K562 (cell line): ENCODE results near the gene SOSTDC1. TPM values are rescaled to one million over a fixed set of nuclear protein-coding genes. Genes with fewer than 3 reads are reported as not detected.

ENCODE experiments used
- ATF3 ChIP-seq, 2 experiments: fragments of 450-650 bp in 1 of 2; sonication (generic) in 1 of 2; formaldehyde crosslinking in 1 of 2; IDR thresholded peaks in 1 of 2; conservative IDR thresholded peaks in 1 of 2; 2 replicates each; pipeline versions ENCODE4 v1.6.1 to v1.8.1; 2016 to 2023; ENCODE audit warnings: mild to moderate bottlenecking in 2 of 2, moderate library complexity in 2 of 2, inconsistent platforms in 1 of 2, missing genetic modification reagents in 1 of 2
- CBX5 ChIP-seq: IDR thresholded peaks from 2 replicates; pipeline ENCODE4 v1.6.1; 2014; ENCODE audit warnings: low read depth, borderline replicate concordance
- ELF1 ChIP-seq: fragments of 200-800 bp; sonication (Bioruptor generic); IDR thresholded peaks from 2 replicates; pipeline ENCODE4 v1.6.1; 2016; ENCODE audit warnings: missing genetic modification characterization, missing compliant biosample characterization
- ELF4 ChIP-seq: fragments of 450-650 bp; formaldehyde crosslinking; IDR thresholded peaks from 2 replicates; pipeline ENCODE4 v1.4.0; 2022; ENCODE audit warnings: missing genetic modification characterization
- JUNB ChIP-seq: fragments of 450-650 bp; formaldehyde crosslinking; conservative IDR thresholded peaks from 2 replicates; pipeline ENCODE4 v1.4.0; 2020; ENCODE audit warnings: mild to moderate bottlenecking
- KDM4B ChIP-seq, 2 experiments: fragments of 450-650 bp in 1 of 2; sonication (generic) in 1 of 2; IDR thresholded peaks; 2 replicates each; pipeline ENCODE4 v1.6.1; 2016 to 2017; ENCODE audit warnings: borderline replicate concordance in 2 of 2, antibody characterized with exemption in 1 of 2, low read depth in 1 of 2, mild to moderate bottlenecking in 1 of 2
- NEUROD1 ChIP-seq: fragments of 150-350 bp; IDR thresholded peaks from 2 replicates; pipeline ENCODE4 v1.6.1; 2014; ENCODE audit warnings: borderline replicate concordance, low read length, low read depth; ENCODE audit not compliant: partially characterized antibody
- PRPF4 ChIP-seq: fragments of 200-400 bp; formaldehyde crosslinking; IDR thresholded peaks from one replicate; pipeline ENCODE4 v1.6.1; 2017; ENCODE audit warnings: low read length, low read depth, mild to moderate bottlenecking; ENCODE audit not compliant: insufficient read depth, poor library complexity, severe bottlenecking
- PTBP1 ChIP-seq: fragments of 200-400 bp; formaldehyde crosslinking; IDR thresholded peaks from 2 replicates; pipeline ENCODE4 v1.6.1; 2017; ENCODE audit warnings: low read depth, low read length
- SNRNP70 ChIP-seq: fragments of 200-400 bp; formaldehyde crosslinking; optimal IDR thresholded peaks from 2 replicates; pipeline ENCODE3; 2017; ENCODE audit warnings: low read depth, low read length
- TAF9B ChIP-seq: fragments of 450-650 bp; IDR thresholded peaks from 2 replicates; pipeline ENCODE4 v1.6.1; 2018; ENCODE audit warnings: mild to moderate bottlenecking; ENCODE audit not compliant: partially characterized antibody
- TBL1XR1 ChIP-seq, 2 experiments: IDR thresholded peaks; 2 replicates each; pipeline ENCODE4 v1.6.1; 2012; ENCODE audit warnings: improper control_type of control experiment in 2 of 2, low read length in 2 of 2, mild to moderate bottlenecking in 1 of 2
- THAP7 ChIP-seq: fragments of 250-450 bp; sonication (Bioruptor Pico); IDR thresholded peaks from 2 replicates; pipeline ENCODE4 v1.5.0; 2021
- TRIM28 ChIP-seq: fragments of 450-650 bp; IDR thresholded peaks from 2 replicates; pipeline ENCODE4 v1.6.1; 2017
- XRCC4 ChIP-seq: IDR thresholded peaks from one replicate; pipeline ENCODE4 v1.6.1; 2011; ENCODE audit not compliant: insufficient read depth, insufficient read length; ENCODE audit errors: extremely low read depth
- ZBTB33 ChIP-seq: sonication (generic); formaldehyde crosslinking; IDR thresholded peaks from 2 replicates; pipeline ENCODE4 v1.8.1; 2023; ENCODE audit warnings: mild to moderate bottlenecking, missing genetic modification reagents
- ZBTB43 ChIP-seq: sonication (generic); formaldehyde crosslinking; IDR thresholded peaks from 2 replicates; pipeline ENCODE4 v1.8.0; 2023; ENCODE audit warnings: mild to moderate bottlenecking, missing genetic modification reagents
- ZBTB8A ChIP-seq: fragments of 450-650 bp; IDR thresholded peaks from 2 replicates; pipeline ENCODE4 v1.6.1; 2018; ENCODE audit warnings: mild to moderate bottlenecking, moderate library complexity; ENCODE audit not compliant: partially characterized antibody
- ZNF644 ChIP-seq: fragments of 200-800 bp; sonication (Bioruptor generic); IDR thresholded peaks from 2 replicates; pipeline ENCODE4 v1.6.1; 2016; ENCODE audit warnings: low read depth, missing genetic modification characterization, missing compliant biosample characterization
- ZNF740 ChIP-seq, 3 experiments: fragments of 200-800 bp in 1 of 3; sonication (Bioruptor generic) in 1 of 3; sonication (generic) in 1 of 3; formaldehyde crosslinking in 1 of 3; IDR thresholded peaks; 2 replicates each; pipeline versions ENCODE4 v1.6.1 to v1.8.0; 2016 to 2022; ENCODE audit warnings: mild to moderate bottlenecking in 2 of 3, missing compliant biosample characterization in 2 of 3, missing genetic modification characterization in 2 of 3, missing genetic modification reagents in 1 of 3
- ZNF780A ChIP-seq: fragments of 250-450 bp; sonication (Bioruptor Pico); IDR thresholded peaks from 2 replicates; pipeline ENCODE4 v1.5.0; 2021; ENCODE audit warnings: mild to moderate bottlenecking
- polyA plus RNA-seq, 8 experiments: library from polyadenylated mRNA; depleted of rRNA in 4 of 8; stranded (reverse) in 5 of 8; unstranded in 3 of 8; fragments of >200 nt; fragmentation: Nextera tagmentation in 2 of 8; fragmentation: Illumina TruSeq in 1 of 8; extraction: Ambion mirVana in 2 of 8; extraction: Trizol in 1 of 8; gene quantifications; 2 replicates each; pipeline versions ENCODE4 v1.2.1 to v1.2.3, GENCODE V29; 2011 to 2014; ENCODE audit warnings: inconsistent platforms in 1 of 8, missing spikeins in 1 of 8
- total RNA-seq, 7 experiments: library from RNA; depleted of rRNA in 6 of 7; stranded (reverse); fragments of >200 nt in 6 of 7; fragmentation: Illumina TruSeq in 2 of 7; extraction: Trizol in 2 of 7; gene quantifications; 2 replicates each; pipeline versions ENCODE4 v1.2.1 to v1.2.3, GENCODE V29; 2011 to 2021; ENCODE audit warnings: low replicate concordance in 1 of 7

The SOSTDC1 gene
- total and polyA plus RNA-seq, 9 of the 15 experiments (the other 6 are each of a cell fraction or from before 2014, with no cell fraction given): 8.3 to 48.6 (median 15.9) TPM

- TF ChIP-seq ZBTB43 (CRISPR knock-in tag): peak; percentile 92; the same call in 1 of the 2 replicates
- no peak for TF ChIP-seq ZNF780A (CRISPR knock-in tag)
- no peak for TF ChIP-seq KDM4B (IDR thresholded peaks at IDR 0.05; ENCODE audit: borderline replicate concordance in 2 of 2, low read depth in 1 of 2)
- peak; percentile 74 for TF ChIP-seq ZNF740 (CRISPR knock-in tag; IDR thresholded peaks at IDR 0.05)
- TF ChIP-seq ZNF740 (tag; IDR thresholded peaks at IDR 0.05): peak in 1 of 2 experiments; percentile 29; a peak in 1 of 4 replicates
- TF ChIP-seq NEUROD1: no peak
- TF ChIP-seq TAF9B: peak; percentile 89
- TF ChIP-seq ZBTB8A: no peak
- TF ChIP-seq ELF4 (CRISPR knock-in tag): peak; percentile 92
- no peak for TF ChIP-seq XRCC4
- TF ChIP-seq THAP7: peak; percentile 81; the same call in 1 of the 2 replicates
- TF ChIP-seq CBX5: 0 out of 2 replicates have a peak, but pooled peaks have one; percentile 29
- no peak for TF ChIP-seq ATF3 (IDR thresholded peaks at IDR 0.05)
- TF ChIP-seq ATF3 (CRISPR knock-in tag; conservative IDR thresholded peaks at IDR 0.05): no peak
- TF ChIP-seq PRPF4: no peak
- TF ChIP-seq TBL1XR1 (IDR thresholded peaks at IDR 0.05; ENCODE audit: low read length in 2 of 2): no peak
- peak; percentile 36; the same call in 1 of the 2 replicates for TF ChIP-seq ZBTB33 (CRISPR knock-in tag)
- no peak for TF ChIP-seq JUNB (CRISPR knock-in tag)
- TF ChIP-seq ELF1 (tag): no peak
- TF ChIP-seq TRIM28: no peak
- peak; percentile 87 for TF ChIP-seq ZNF644 (tag)
- no peak for TF ChIP-seq SNRNP70
- TF ChIP-seq PTBP1: no peak
Measured at GRCh38 chr7:16420649-16421332, 44.7 kb downstream of the SOSTDC1 start (continued).
